Measurements from ENCODE around the gene OR2V2. TPM values are rescaled to one million over a fixed set of nuclear protein-coding genes. Genes with fewer than 3 reads are reported as not detected.
"Not testable (repeated sequence)": the region's sequence is repeated elsewhere in the genome, so short reads cannot be mapped to it uniquely, and the experiment has no call there.

Gene OR2V2
- polyA plus RNA-seq (2013, experiment 1 of 2) = not detected
- not detected for polyA plus RNA-seq (2013, experiment 2 of 2)

GRCh38 chr5:181146927-181147636 lies at the start of gene OR2V2:
TSS of gene OR2V2 (plus strand) at chr5:181147586. CDS start at chr5:181154943, 7,357 bp downstream.
- H3K27ac ChIP-seq (ENCODE audit: low read depth, low read length); H3K4me3 ChIP-seq (ENCODE audit: low read length); H3K9ac ChIP-seq (ENCODE audit: low read depth, low read length); H3K27me3 ChIP-seq (ENCODE audit: insufficient read depth, low read length); H3K36me3 ChIP-seq (ENCODE audit: insufficient read depth, low read length); H3K4me1 ChIP-seq (ENCODE audit: insufficient read depth, low read length): not testable (repeated sequence)
- peaks cover 23% of the 10 kb centered on the region for H3K9me3 ChIP-seq (ENCODE audit: insufficient read depth, low read depth, low read length)
- 48% methylated on average over 6 of the region's 7 CpGs for WGBS

GRCh38 chr5:181097759-181098491 lies 49.5 kb upstream of the OR2V2 start:
- peaks cover 21% of the 10 kb centered on the region for H3K27me3 ChIP-seq (ENCODE audit: insufficient read depth, low read length)
- not testable (repeated sequence) for H3K9ac ChIP-seq (ENCODE audit: low read depth, low read length); H3K36me3 ChIP-seq (ENCODE audit: insufficient read depth, low read length); H3K9me3 ChIP-seq (ENCODE audit: insufficient read depth, low read depth, low read length); H3K27ac ChIP-seq (ENCODE audit: low read depth, low read length); H3K4me3 ChIP-seq (ENCODE audit: low read length); H3K4me1 ChIP-seq (ENCODE audit: insufficient read depth, low read length)
- no CpG with 5 or more reads among the region's 56 CpGs for WGBS

- Histone ChIP-seq H3K27me3 (ENCODE audit: insufficient read depth, low read length) (peaks cover 21% of the 10 kb centered on the region), H3K36me3 (ENCODE audit: insufficient read depth, low read length) (no peaks in the 10 kb centered on the region), H3K4me3 (ENCODE audit: low read length) (no peak overlapping the region), H3K9me3 (ENCODE audit: insufficient read depth, low read depth, low read length) (no peaks in the 10 kb centered on the region), H3K9ac (ENCODE audit: low read depth, low read length) (no peak overlapping the region), H3K27ac (ENCODE audit: low read depth, low read length) (no peak overlapping the region), H3K4me1 (ENCODE audit: insufficient read depth, low read length) (no peaks in the 10 kb centered on the region)
- WGBS = 60% methylated on average over 21 of the region's 22 CpGs
Measured at GRCh38 chr5:181098762-181099601, 48.4 kb upstream of the OR2V2 start.

GRCh38 chr5:181099602-181100086 lies 47.7 kb upstream of the OR2V2 start:
- peaks cover 28% of the 10 kb centered on the region for H3K27me3 ChIP-seq (ENCODE audit: insufficient read depth, low read length)
- no peaks in the 10 kb centered on the region for H3K9me3 ChIP-seq (ENCODE audit: insufficient read depth, low read depth, low read length)
- H3K9ac ChIP-seq (ENCODE audit: low read depth, low read length) = no peak overlapping the region
- no peak overlapping the region for H3K27ac ChIP-seq (ENCODE audit: low read depth, low read length)
- H3K36me3 ChIP-seq (ENCODE audit: insufficient read depth, low read length) = no peaks in the 10 kb centered on the region
- H3K4me1 ChIP-seq (ENCODE audit: insufficient read depth, low read length) = no peaks in the 10 kb centered on the region
- 74% methylated on average over 11 of the region's 11 CpGs for WGBS
- H3K4me3 ChIP-seq (ENCODE audit: low read length) = no peak overlapping the region

- Histone ChIP-seq H3K36me3 (ENCODE audit: insufficient read depth, low read length) (no peaks in the 10 kb centered on the region), H3K9me3 (ENCODE audit: insufficient read depth, low read depth, low read length) (no peaks in the 10 kb centered on the region), H3K27ac (ENCODE audit: low read depth, low read length) (no peak overlapping the region), H3K4me3 (ENCODE audit: low read length) (peak overlapping the region; percentile 42), H3K4me1 (ENCODE audit: insufficient read depth, low read length) (no peaks in the 10 kb centered on the region), H3K9ac (ENCODE audit: low read depth, low read length) (no peak overlapping the region), H3K27me3 (ENCODE audit: insufficient read depth, low read length) (peaks cover 33% of the 10 kb centered on the region)
- WGBS = 77% methylated on average over 56 of the region's 62 CpGs
Measured at GRCh38 chr5:181100121-181100875, 47.1 kb upstream of the OR2V2 start.

- no CpG with 5 or more reads among the region's 54 CpGs for WGBS
Measured at GRCh38 chr5:181101030-181101641, 46.2 kb upstream of the OR2V2 start.

GRCh38 chr5:181101930-181102674 lies 45.3 kb upstream of the OR2V2 start:
- not testable (repeated sequence) for H3K4me3 ChIP-seq (ENCODE audit: low read length); H3K4me1 ChIP-seq (ENCODE audit: insufficient read depth, low read length); H3K9ac ChIP-seq (ENCODE audit: low read depth, low read length); H3K9me3 ChIP-seq (ENCODE audit: insufficient read depth, low read depth, low read length); H3K36me3 ChIP-seq (ENCODE audit: insufficient read depth, low read length); H3K27ac ChIP-seq (ENCODE audit: low read depth, low read length)
- WGBS = no CpG with 5 or more reads among the region's 30 CpGs
- H3K27me3 ChIP-seq (ENCODE audit: insufficient read depth, low read length) = peaks cover 39% of the 10 kb centered on the region

More at GRCh38 chr5:181101030-181101641, 46.2 kb upstream of the OR2V2 start:
- H3K9me3 ChIP-seq (ENCODE audit: insufficient read depth, low read depth, low read length); H3K36me3 ChIP-seq (ENCODE audit: insufficient read depth, low read length); H3K9ac ChIP-seq (ENCODE audit: low read depth, low read length); H3K4me1 ChIP-seq (ENCODE audit: insufficient read depth, low read length); H3K27ac ChIP-seq (ENCODE audit: low read depth, low read length): not testable (repeated sequence)
- H3K27me3 ChIP-seq (ENCODE audit: insufficient read depth, low read length) = peaks cover 39% of the 10 kb centered on the region
- peak overlapping the region; percentile 38 for H3K4me3 ChIP-seq (ENCODE audit: low read length)

GRCh38 chr5:181104259-181104568 lies 43.2 kb upstream of the OR2V2 start:
- H3K36me3 ChIP-seq (ENCODE audit: insufficient read depth, low read length); H3K27ac ChIP-seq (ENCODE audit: low read depth, low read length); H3K4me1 ChIP-seq (ENCODE audit: insufficient read depth, low read length); H3K9ac ChIP-seq (ENCODE audit: low read depth, low read length); H3K9me3 ChIP-seq (ENCODE audit: insufficient read depth, low read depth, low read length): not testable (repeated sequence)
- peak overlapping the region; percentile 37 for H3K4me3 ChIP-seq (ENCODE audit: low read length)
- peaks cover 32% of the 10 kb centered on the region for H3K27me3 ChIP-seq (ENCODE audit: insufficient read depth, low read length)
- 84% methylated on average over 5 of the region's 5 CpGs for WGBS

- 62% methylated on average over 11 of the region's 20 CpGs for WGBS
- not testable (repeated sequence) for H3K9me3 ChIP-seq (ENCODE audit: insufficient read depth, low read depth, low read length); H3K9ac ChIP-seq (ENCODE audit: low read depth, low read length); H3K4me1 ChIP-seq (ENCODE audit: insufficient read depth, low read length); H3K27ac ChIP-seq (ENCODE audit: low read depth, low read length); H3K36me3 ChIP-seq (ENCODE audit: insufficient read depth, low read length)
- Histone ChIP-seq H3K27me3 (ENCODE audit: insufficient read depth, low read length) (peaks cover 26% of the 10 kb centered on the region), H3K4me3 (ENCODE audit: low read length) (peak overlapping the region; percentile 37; the same call in 1 of the 2 replicates)
Measured at GRCh38 chr5:181104606-181105390, 42.6 kb upstream of the OR2V2 start.

Data from HUES64 (cell line).